HG03520 (cell line): ENCODE results near the gene PHTF2.
"Not testable (repeated sequence)": the region's sequence is repeated elsewhere in the genome, so short reads cannot be mapped to it uniquely, and the experiment has no call there.

ENCODE experiments used
- ATAC-seq: cut with Tn5 transposase; IDR thresholded peaks from one replicate; pipeline ENCODE4 v1.9.1; 2021; ENCODE audit warnings: mild to moderate bottlenecking, moderate library complexity; ENCODE audit not compliant: unreplicated experiment

Gene PHTF2

DNA sequence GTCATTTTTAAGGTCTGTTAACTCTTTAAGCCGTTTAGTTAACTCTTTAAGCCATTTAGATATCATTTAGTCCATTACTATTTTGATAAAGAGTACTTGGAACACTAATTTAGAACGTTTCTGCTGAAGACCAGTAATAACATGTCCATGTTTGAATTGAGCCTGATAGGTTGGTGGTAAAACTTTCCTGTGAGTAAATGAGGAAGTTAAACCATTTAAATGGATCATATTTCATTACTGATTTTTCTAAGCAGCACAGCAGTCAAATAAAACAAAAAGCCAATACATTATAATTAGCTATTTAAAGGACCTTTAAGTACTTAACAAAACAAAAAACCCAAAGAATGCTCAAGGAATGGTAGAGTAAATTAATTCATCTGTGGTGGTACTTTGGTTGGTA, 29.4 kb downstream of the PHTF2 start:
- no peak for ATAC-seq

DNA sequence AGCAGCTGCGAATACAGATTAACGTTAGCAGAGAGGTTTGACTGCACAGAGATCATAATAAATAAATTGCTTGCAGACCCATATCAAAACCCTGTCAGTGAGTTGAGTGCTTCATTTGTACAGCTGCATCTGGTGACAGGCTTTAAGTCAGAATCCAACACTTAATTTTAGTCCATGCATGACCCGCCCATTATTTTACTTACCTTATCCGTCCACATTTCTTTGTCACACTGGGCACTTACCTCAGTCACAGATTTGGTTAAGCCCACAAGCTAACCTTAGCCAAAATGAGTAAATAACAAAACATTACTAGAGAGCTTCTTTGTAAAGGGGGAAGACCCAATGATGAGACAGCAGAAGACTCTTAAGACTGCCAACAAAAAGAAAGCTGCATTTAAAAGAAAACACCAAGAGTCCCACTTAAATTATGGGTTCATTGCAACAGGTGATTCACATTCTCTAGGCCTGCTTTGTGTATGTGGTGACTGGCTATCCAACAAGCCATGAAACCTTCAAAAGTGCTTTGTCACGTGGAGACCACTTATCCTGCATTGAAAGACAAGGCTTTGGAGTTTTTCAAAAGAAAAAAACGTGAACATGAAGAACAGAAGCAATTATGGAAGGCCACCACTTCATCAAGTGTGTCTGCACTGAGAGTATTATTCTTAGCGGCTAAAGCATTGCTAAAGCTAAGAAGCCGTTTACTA, 32.2 kb downstream of the PHTF2 start:
- ATAC-seq = no peak

DNA sequence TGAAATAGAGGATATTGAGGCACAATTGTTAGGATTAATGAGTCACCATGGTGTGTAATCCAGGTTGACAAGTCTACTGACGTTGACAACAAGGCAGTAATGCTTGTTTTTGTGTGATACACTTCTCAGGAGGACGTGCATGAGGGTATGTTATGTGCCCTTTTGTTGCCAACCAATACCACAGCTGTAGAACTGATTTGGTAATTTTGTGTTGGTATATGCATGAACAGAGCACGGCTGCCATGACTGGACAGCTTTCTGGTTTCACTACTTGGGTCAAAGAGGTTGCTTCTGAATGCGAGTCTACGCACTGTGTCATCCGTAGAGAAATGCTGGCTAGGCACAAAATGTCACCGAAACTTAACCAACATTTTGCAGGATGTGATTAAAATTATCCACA, 32.9 kb downstream of the PHTF2 start:
- ATAC-seq = no peak

DNA sequence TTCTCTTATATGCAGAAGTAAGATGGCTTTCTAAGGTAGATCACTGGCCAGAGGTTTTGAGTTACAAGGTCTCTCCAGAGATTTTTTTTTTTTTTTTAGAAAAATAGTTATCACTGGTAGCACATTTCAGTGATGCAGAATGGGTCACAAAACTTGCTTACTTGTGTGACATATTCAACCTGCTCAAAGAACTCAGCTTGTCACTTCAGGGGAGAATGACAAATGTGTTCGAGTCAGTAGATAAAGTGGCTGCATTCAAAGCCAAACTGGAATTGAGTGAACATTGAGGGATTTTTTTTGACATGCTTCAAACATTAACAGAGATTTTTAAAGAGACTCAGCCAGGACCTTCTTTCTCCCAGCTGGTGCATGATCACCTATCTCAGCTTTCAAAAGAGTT, 33.4 kb downstream of the PHTF2 start:
- no peak for ATAC-seq

DNA sequence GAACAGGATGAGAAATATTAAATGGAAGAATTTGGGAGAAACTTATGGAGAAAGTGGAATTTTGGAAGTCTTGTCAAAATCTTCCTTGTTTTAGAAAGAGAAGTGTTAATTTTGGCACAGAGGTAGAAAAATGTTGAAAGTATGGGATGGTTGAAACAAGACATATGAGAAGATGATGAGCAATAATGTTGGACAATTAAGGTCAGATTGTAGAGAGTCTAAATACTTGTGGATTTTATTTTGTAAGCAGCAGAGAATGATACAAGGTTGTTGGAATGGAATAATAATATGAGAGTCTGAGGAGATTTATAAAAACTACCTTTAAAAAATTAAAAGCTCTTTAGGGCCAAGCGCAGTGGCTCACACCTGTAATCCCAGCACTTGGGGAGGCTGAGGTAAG, 34.6 kb downstream of the PHTF2 start:
- no peak for ATAC-seq

DNA sequence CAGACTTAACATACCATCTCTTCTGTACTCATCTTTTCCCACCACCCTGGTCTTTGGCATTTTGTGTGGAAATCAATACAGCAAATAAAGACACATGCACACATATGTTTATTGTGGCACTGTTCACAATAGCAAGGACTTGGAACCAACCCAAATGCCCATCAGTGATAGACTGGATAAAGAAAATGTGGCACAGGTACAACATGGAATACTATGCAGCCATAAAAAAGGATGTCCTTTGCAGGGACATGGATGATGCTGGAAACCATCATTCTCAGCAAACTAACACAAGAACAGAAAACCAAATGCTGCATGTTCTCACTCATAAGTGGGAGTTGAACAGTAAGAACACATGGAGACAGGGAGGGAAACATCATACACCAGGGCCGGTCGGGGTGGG, 37.9 kb downstream of the PHTF2 start:
- not testable (repeated sequence) for ATAC-seq

DNA sequence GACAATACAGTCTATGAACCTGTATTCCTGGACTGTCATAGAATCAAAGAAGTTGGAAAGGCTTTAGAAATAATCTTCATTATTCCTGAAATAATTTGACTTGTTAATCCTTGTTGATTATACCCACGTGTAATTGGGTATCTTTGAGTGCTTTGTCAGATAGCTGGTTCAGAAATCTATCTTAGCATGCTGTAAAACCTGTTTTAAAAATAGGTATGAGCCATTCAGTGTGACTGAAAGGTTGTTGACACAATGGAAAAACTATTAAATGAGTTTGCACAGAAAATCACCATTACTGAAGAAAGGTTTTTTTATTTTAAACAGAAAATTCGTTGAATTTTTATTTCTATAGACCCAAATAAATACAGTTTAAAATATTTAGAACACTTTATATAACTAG, 38.7 kb downstream of the PHTF2 start:
- no peak for ATAC-seq

DNA sequence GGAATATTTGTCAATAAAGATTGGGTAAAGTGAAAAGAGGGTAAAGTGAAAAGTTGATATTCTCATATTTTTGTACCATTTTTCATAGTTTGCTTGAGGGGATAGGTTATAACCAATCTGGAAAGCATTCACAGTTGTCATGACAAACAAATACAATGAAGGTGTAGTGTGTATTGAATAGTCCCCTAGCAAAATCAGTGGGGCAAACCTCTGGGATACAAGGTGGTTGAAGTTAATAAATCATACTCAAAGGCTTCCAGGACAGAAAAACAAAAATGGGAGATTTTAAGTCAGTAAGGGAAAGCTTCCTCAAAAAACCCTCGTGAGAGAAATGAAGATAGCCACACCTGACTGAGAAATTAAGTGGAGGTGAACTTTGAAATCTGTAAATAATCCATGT, 39.4 kb downstream of the PHTF2 start:
- no peak for ATAC-seq

DNA sequence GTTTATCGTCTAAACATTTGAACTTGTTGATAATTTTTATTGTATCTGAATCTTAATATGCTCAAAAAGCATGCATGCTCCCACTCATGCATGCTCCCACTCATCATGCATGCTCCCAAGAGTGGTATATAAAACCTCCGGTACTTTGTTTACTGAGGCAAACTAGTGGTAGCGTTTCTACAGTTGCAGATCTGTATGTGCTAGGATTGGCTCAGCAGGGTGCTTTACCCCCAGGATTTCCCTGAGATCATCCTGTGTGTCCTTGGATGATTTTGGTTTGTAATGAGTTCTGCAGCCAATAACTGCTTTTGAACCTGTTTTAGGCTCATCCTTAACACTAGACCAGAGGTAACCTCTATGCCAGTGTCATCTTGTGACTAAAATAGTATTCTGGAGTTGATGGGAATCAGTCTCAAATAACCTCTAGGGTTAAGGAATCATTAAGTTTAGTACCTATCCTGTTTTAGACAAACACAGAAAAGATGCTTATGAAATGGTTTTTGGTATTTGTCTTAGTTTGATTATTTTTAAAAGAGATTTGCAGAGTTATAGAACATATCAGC, 40.4 kb downstream of the PHTF2 start:
- no peak for ATAC-seq

DNA sequence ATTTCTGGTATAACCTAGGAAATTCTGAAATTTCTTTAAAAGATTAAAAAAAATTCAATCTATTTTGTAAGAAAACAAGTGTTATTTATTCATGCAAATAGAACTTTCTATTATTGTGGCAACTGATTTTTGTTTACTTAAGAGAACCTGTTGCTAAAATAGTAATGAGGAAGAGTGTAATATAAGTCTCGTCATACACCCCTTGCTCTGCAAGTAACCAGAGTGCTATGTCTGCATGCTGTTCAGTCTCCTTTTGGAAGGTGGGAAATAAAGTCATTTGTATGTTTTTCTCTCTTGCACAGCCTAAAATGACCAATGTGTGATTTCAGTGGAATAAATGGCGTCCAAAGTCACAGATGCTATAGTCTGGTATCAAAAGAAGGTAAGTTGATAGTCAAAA, 41.3 kb downstream of the PHTF2 start:
- ATAC-seq = no peak

DNA sequence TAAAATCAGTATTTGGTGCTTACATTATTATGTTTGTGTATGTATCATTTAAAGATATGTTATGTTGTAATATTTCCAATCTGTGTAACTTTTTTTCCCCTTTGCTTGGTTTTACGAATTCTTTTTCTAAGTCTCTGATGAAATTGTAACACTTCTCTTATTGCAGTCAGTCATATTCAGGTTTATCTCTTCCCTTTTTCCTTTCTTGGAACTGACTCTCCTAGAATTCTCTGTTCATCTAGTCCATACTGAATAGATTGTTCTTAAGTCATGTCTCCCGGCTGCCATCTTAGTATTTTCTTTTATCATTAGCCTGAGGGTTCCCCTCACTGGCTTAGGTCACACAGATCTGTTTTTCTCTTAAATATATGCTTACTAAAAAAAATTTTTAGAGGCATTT, 44.6 kb downstream of the PHTF2 start:
- ATAC-seq = no peak

DNA sequence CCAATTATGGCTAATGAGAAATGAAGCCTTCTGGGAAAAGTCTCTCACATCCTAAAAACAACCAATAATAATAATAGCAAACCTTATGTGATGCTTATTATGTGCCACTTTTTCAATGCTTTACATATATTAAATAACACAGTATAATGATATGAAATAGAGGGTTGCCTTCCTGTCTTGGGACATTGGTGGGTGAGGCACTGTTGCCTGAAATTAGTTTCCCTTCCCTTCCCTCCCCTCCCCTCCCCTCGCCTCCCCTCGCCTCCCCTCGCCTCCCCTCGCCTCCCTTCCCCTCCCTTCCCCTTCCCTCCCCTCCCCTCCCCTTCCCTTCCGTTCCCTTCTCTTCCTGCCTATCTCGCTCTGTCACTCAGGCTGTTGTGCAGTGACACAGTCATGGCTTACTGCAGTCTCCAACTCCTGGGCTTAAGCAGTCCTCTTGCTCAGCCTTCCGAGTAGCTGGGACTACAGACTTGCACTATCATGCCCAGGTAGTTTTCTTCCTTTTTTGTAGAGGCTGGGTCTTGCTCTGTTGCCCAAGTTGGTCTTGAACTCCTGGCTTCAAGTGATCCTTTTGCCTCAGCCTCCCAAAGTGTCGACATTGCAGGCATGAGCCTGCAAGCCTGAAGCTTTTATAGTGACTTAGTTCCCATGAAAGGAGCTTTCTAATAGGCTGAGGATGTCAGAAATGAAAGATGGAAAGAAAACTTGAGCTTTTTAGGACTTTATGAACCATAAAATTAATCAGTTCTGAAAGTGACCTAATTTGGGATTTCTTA, 47.9 kb downstream of the PHTF2 start:
- ATAC-seq = no peak

DNA sequence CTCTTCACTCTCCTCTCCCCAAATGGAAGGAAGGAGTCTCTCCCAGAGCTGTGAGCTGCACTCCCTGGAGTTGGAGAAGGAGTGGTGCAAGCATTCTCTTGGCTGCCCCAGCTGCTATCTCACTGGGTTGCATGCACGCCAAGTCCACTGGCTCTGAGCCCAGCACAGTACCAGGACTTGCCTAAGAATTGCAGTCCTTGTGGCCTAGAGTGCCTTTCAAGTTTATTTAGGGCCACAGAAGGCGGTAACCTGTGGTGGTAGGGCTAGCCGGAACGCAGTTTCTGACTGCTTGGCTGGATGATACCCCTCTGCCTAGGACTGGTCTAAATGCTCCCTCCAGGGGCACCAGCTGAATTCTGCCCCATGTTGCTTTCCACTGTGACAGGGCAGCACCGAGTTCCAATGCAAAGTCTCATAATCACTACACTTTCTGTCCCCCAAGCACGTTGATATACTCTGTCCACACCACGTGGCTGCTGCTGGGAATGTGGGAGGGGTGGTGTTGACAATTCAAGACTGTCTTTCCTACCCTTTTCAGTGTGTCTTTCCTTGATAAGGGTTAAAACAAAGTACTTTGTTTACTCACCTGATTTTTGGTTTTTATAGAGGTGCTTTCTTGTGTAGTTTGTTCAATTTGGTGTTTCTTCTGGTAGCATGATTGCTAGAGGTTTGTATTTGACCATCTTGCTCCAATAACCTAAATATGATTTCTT, 57.0 kb downstream of the PHTF2 start:
- ATAC-seq = no peak

DNA sequence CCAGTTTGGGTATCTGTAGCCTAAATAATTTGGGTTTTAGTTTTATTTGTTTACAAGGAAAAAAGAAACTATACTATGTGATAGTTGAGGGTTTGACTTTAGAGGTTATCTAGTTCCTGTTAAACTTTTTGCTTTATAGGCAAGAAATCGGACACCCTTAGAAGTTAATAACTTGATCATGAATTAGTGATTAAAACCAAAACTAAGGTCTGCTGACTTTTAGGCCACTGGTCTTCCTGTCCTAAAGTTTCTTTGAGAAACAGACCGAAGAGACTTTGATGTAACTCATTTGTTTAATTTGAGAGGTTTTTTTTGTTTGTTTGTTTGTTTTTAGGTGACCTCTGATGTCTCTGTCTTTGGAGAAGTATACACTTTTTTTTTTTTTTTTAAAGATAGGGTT, 59.7 kb downstream of the PHTF2 start:
- ATAC-seq = no peak

DNA sequence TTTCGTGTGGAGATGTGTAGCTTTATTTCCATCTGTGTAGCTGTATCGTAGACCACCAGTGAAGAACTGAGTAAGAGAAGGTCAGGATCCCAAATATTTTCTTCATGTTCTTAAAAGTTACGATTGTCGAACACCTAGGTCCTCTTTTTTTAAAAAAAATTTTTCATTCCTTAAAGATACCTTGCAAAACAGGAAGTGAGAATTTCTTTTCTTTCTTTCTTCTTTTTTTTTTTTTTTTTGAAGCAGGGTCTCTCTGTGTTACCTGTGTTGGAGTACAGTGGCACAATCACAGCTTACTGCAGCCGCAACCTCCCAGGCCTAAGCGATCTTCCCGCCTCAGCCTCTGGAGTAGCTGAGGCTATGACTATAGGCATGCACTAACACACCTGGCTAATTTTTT, 60.8 kb downstream of the PHTF2 start:
- ATAC-seq = no peak

DNA sequence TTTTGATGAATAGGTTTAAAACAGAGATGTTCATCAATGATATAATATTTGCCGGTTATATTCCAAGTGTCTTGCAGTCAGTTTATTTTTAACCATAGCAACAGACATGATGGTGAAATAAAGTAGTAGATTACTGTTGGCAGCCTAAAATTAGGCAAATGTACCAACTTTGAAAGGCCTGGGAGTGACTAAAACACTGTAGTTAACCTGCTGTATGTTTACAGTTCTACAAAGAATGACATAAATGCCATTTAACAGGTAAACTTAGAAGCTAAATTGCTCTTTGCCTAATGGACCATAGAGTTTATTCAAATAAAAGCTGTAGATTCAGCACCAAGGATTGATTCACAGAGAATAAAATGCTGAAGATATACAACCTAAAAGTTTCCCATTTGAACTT, 64.1 kb downstream of the PHTF2 start:
- ATAC-seq = no peak

DNA sequence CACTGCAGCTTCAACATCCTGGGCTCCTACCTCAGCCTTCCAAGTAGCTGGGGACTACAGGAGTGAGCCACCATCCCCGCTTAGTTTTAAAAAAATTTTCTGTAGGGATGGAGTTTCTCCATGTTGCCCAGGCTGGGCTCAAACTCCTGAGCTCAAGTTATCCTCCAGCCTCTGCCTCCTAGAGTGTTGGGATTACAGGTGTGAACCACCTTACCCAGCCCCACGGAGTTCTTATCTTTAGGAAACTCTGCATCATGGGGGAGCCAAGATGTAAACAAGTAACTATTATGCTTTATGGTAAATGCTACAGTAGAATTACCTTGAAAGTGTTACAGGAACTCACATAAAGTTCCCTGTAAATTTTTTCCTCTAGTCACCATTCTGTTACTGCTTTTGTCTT, 65.3 kb downstream of the PHTF2 start:
- ATAC-seq = no peak

DNA sequence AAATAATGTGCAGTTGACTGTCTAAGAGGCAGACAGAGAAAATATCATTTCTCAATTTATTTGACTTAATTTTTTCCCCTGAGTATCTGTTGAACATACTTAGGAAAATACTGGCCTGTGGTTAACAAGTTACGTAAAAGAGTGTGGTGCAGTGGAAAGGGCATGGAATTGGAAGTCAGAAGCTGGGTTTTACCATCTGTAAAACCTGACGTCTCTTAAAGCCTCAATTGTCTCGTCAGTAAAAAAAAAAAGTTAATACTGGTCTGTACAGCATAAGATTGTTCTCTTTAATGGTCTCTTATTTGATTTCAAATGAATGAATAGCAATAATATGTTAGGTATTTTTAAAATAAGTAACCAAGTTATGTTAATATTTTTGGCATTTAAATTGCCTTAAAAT, 67.8 kb downstream of the PHTF2 start:
- ATAC-seq = no peak

DNA sequence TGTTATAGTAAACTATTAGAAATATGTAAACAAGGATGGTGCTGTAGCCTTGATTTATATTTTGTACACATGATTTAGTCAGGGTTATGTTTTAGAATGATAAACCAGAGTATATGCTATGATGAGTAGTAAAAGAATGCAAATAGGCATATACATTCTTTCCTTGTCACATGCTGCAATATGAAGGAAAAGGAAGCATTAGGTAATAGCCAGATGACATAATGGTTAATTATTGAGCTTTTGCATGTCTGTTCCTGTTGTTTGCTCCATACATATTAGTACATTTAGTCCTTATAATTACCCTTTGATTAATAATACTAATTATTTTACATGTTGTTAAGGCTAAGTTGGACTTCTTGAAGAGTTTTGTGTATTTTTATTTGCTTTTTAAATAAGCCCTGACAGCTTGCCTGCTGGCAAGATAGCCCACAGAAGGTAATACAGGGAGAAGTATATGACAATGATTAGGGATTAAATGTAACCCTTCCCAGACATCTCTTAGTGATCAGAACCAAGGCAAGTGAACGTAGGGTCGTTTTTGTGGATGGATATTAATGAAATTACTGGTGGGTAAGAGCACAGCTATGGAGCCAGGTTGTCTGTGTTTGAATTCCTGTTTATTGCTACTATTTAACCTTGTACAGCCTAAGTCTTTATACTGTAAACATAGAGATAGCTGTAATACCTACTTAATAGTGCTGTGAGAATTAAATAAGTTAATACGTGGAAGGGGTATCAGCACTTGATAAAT, 68.4 kb downstream of the PHTF2 start:
- ATAC-seq = no peak

DNA sequence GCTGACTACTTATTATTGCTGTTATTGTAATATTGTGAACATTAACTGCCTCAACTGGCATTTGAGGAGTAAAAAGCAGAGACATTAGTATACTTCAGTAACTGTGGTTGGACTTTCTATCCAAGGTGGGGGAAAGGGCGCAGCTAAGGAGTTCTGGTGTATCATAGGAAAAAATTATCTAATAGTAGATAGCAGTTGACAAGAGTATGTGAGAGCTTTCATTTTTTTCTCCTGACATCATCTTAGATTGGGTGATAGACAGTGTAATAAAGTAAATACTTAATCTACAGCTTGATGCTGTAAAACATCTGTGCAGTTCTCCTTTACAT, 68.9 kb downstream of the PHTF2 start:
- no peak for ATAC-seq

DNA sequence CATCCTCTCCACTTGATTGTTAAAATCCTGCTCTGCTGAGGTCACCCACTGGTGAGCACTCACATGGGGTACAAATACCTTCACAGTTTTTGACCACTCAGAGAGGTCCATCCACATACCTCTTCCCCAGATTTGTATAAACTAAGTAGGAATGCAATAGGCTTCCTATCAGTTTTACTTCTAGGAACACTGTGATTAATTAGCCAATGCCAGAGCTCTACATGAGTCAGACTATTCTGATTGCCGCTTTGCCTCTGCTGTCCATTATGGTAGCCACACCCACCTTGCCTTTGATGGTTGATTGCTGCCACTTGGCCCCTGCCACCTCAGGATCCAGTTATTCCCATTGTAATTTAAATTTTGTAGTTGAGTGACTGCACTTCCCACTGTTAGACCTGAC, 73.7 kb downstream of the PHTF2 start:
- not testable (repeated sequence) for ATAC-seq
